ENCODE results near the gene RBMS3.

GRCh38 chr3:29973763-29974162 is 692.9 kb downstream of the RBMS3 start:
- TF ChIP-seq, protein P1, sequence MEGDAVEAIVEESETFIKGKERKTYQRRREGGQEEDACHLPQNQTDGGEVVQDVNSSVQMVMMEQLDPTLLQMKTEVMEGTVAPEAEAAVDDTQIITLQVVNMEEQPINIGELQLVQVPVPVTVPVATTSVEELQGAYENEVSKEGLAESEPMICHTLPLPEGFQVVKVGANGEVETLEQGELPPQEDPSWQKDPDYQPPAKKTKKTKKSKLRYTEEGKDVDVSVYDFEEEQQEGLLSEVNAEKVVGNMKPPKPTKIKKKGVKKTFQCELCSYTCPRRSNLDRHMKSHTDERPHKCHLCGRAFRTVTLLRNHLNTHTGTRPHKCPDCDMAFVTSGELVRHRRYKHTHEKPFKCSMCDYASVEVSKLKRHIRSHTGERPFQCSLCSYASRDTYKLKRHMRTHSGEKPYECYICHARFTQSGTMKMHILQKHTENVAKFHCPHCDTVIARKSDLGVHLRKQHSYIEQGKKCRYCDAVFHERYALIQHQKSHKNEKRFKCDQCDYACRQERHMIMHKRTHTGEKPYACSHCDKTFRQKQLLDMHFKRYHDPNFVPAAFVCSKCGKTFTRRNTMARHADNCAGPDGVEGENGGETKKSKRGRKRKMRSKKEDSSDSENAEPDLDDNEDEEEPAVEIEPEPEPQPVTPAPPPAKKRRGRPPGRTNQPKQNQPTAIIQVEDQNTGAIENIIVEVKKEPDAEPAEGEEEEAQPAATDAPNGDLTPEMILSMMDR (IDR thresholded peaks at IDR 0.05) = no peak
- no peak for TF ChIP-seq POLR2A (IDR thresholded peaks at IDR 0.05)

Measured in thyroid gland (tissue), 4 donors.